OCI-LY7 (cell line): ENCODE measurements around the gene PDXK. TPM values are rescaled to one million over a fixed set of nuclear protein-coding genes. Genes with fewer than 3 reads are reported as not detected.

ENCODE experiments used
- BruUV-seq: library from RNA; stranded (reverse); fragments of 400-500 nt; replicated peaks from 2 replicates; lab custom pipeline; 2021; lab: Mats Ljungman, UMichigan
- CTCF ChIA-PET: fragments of 300-600 bp; sonication (Branson Sonifier 250); formaldehyde crosslinking; loops from one replicate; lab custom pipeline; 2022; ENCODE audit warnings: antibody characterized with exemption; ENCODE audit not compliant: unreplicated experiment; lab: Charles Lee
- POLR2A ChIA-PET: fragments of 300-600 bp; sonication (Branson Sonifier 250); formaldehyde crosslinking; loops from one replicate; lab custom pipeline; 2022; ENCODE audit warnings: antibody characterized with exemption; lab: Charles Lee
- DNase-seq: peaks from one replicate; pipeline ENCODE4 v3.0.0-alpha.2; 2015; ENCODE audit warnings: low spot score
- H2AFZ ChIP-seq: fragments of 200-600 bp; sonication (generic), shearing (Covaris generic); 2 replicates; pipeline ENCODE4 v1.6.1; 2014; ENCODE audit warnings: mild to moderate bottlenecking, antibody characterized with exemption, low read length, moderate library complexity
- H3K27ac ChIP-seq: fragments of 200-600 bp; sonication (generic); 2 replicates; pipeline ENCODE4 v1.5.1; 2014; ENCODE audit warnings: mixed run types, low read depth, mild to moderate bottlenecking, moderate library complexity, low read length, inconsistent platforms; ENCODE audit not compliant: poor library complexity, severe bottlenecking
- H3K36me3 ChIP-seq: fragments of 200-600 bp; sonication (generic); 2 replicates; pipeline ENCODE4 v1.6.1; 2014; ENCODE audit warnings: mild to moderate bottlenecking, antibody characterized with exemption, low read length, moderate library complexity, mixed read lengths; ENCODE audit not compliant: insufficient read depth
- H3K4me1 ChIP-seq: fragments of 200-600 bp; sonication (generic); 2 replicates; pipeline ENCODE4 v1.5.1; 2014; ENCODE audit warnings: mild to moderate bottlenecking, low read length; ENCODE audit not compliant: insufficient read depth, poor library complexity, severe bottlenecking
- H3K4me2 ChIP-seq: fragments of 200-600 bp; sonication (generic); 2 replicates; pipeline ENCODE4 v1.6.1; 2014; ENCODE audit warnings: mild to moderate bottlenecking, low read length
- H3K4me3 ChIP-seq: fragments of 200-600 bp; sonication (generic); 2 replicates; pipeline ENCODE4 v1.5.1; 2014; ENCODE audit warnings: mild to moderate bottlenecking, low read depth, low read length; ENCODE audit not compliant: poor library complexity, severe bottlenecking
- H3K79me2 ChIP-seq: fragments of 200-600 bp; sonication (generic); 2 replicates; pipeline ENCODE4 v1.6.1; 2016; ENCODE audit warnings: low read depth, mild to moderate bottlenecking, low read length, moderate library complexity, mixed read lengths; ENCODE audit not compliant: insufficient read depth
- H3K9me2 ChIP-seq: fragments of 200-600 bp; sonication (generic); 2 replicates; pipeline ENCODE4 v1.6.1; 2016; ENCODE audit warnings: mild to moderate bottlenecking, low read length, mixed read lengths; ENCODE audit not compliant: insufficient read depth
- H3K9me3 ChIP-seq: fragments of 200-600 bp; sonication (generic); 2 replicates; pipeline ENCODE4 v1.6.1; 2014; ENCODE audit warnings: mild to moderate bottlenecking, mixed run types, low read length, mixed read lengths
- H4K20me1 ChIP-seq: fragments of 200-600 bp; sonication (generic); 2 replicates; pipeline ENCODE4 v1.6.1; 2014; ENCODE audit warnings: mild to moderate bottlenecking, antibody characterized with exemption, low read length, moderate library complexity, mixed read lengths; ENCODE audit not compliant: insufficient read depth
- EZH2phosphoT487 ChIP-seq: fragments of 200-600 bp; sonication (generic); IDR thresholded peaks from 2 replicates; pipeline ENCODE4 v1.6.1; 2018; ENCODE audit warnings: low read depth, borderline replicate concordance, mild to moderate bottlenecking, mixed run types, antibody characterized with exemption, low read length, moderate library complexity, mixed read lengths
- intact Hi-C: fragments of 100-400 bp; cut with micrococcal nuclease; formaldehyde crosslinking; loops from one replicate; pipeline ENCODE4 v1.10.0; 2022; ENCODE audit not compliant: unreplicated experiment
- total RNA-seq, 2 experiments: library from RNA; depleted of rRNA in 1 of 2; stranded (reverse); fragments of >200 nt in 1 of 2; shearing (Covaris generic) in 1 of 2; gene quantifications; 2 replicates each; pipeline ENCODE4 v1.2.3, GENCODE V29; 2014 to 2022
- TF ChIP-seq, protein P1 (sequence below): fragments of 200-600 bp; sonication (generic); conservative IDR thresholded peaks from 2 replicates; pipeline ENCODE4 v1.5.1; 2014; ENCODE audit warnings: mild to moderate bottlenecking, antibody characterized with exemption, low read length, moderate library complexity, mixed read lengths

PDXK gene
- total RNA-seq, 2 experiments from 2014 or later: 32.8 to 67.0 TPM

DNA sequence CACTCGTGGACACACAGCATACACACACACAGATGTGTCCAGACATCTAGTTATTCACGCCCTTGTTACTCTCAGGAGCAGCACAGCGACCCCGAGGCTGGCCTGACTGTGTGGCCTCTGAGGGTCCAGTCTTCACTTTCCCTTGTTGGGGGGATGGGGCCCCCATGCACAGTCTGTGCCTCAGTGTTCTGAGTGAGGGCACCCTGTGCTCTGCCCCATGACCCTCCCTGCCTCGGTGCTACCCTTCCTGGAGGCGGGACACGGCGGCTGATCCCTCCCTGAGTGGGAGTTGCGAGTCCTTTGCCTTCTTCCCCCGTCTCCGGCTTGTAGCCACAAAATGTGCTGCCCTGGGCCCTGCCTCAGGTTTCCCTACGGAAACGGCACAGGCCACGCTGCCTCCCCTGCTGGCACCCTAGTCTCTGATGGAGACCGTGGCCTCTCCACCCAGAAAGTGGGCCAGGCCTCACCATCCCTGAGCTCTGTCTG lies 48.6 kb downstream of the PDXK start:
- Histone ChIP-seq H3K4me1 (no peaks in the 10 kb centered on the region), H2AFZ (no peak overlapping the region), H3K36me3 (0 out of 2 replicates have a peak, but pooled peaks cover 2% of the 10 kb centered on the region), H3K4me3 (no peak overlapping the region), H3K9me3 (no peaks in the 10 kb centered on the region), H3K27ac (no peak overlapping the region), H4K20me1 (no peaks in the 10 kb centered on the region), H3K4me2 (no peak overlapping the region), H3K79me2 (no peaks in the 10 kb centered on the region), H3K9me2 (no peaks in the 10 kb centered on the region)
- no peak for DNase-seq
- intact Hi-C loops: no loop called here
- POLR2A ChIA-PET: no interaction called here
- BruUV-seq: no TSS peak
- CTCF ChIA-PET: no interaction called here
- TF ChIP-seq, protein P1, sequence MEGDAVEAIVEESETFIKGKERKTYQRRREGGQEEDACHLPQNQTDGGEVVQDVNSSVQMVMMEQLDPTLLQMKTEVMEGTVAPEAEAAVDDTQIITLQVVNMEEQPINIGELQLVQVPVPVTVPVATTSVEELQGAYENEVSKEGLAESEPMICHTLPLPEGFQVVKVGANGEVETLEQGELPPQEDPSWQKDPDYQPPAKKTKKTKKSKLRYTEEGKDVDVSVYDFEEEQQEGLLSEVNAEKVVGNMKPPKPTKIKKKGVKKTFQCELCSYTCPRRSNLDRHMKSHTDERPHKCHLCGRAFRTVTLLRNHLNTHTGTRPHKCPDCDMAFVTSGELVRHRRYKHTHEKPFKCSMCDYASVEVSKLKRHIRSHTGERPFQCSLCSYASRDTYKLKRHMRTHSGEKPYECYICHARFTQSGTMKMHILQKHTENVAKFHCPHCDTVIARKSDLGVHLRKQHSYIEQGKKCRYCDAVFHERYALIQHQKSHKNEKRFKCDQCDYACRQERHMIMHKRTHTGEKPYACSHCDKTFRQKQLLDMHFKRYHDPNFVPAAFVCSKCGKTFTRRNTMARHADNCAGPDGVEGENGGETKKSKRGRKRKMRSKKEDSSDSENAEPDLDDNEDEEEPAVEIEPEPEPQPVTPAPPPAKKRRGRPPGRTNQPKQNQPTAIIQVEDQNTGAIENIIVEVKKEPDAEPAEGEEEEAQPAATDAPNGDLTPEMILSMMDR: no peak

DNA sequence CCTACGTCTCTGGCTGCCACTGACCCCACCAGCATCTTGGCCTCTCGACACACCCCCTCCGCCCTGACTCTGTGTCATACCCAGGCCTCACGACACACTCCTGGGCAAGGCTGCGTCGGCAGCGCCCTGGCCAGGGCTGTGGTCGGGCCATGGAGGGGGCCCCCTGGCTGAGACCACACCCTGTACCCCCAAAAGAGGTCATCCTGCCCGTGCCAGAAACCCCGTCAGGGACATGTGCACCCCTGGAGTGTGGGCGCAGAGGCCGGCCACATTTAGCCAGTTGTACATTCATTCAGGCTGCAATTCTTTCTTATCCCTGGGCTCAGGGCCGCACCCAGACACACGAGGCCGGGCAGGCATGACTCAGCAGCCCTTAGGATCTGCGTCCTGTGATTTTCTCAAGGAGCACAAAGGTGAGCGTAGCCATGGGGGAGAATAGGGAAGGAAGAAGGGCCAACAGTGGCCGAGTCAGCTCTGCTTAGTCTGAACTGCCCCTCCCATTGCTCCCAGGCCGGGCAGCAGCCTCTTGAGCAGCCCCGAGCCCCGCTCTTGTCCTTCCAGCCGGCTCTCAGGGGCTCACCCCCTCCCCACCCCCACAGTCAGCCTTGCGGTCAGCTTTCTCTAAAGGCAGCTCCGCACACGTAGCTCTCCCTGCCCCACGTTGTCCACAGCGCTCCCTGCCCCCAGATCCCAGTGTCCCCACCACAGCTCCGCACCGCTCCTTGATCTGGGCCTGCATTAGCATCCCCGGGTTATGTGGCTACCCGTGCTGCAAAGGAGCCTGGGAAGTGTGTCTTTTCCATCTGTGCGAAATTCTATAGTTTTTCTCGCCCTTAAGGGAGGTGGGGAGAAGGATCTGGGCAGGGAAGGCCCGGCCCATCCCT lies 49.3 kb downstream of the PDXK start:
- Histone ChIP-seq H4K20me1 (no peaks in the 10 kb centered on the region), H3K9me3 (no peaks in the 10 kb centered on the region), H3K4me2 (no peak overlapping the region), H3K4me1 (no peaks in the 10 kb centered on the region), H3K27ac (no peak overlapping the region), H3K79me2 (no peaks in the 10 kb centered on the region), H2AFZ (no peak overlapping the region), H3K4me3 (no peak overlapping the region), H3K36me3 (peaks cover 6% of the 10 kb centered on the region), H3K9me2 (no peaks in the 10 kb centered on the region)
- intact Hi-C loops: no loop called here
- CTCF ChIA-PET: no interaction called here
- TF ChIP-seq, protein P1: no peak
- no peak for TF ChIP-seq EZH2phosphoT487
- no peak for DNase-seq
- BruUV-seq: no TSS peak
- POLR2A ChIA-PET: interaction anchor here (0.6 kb wide), 1 partner anchor 15 kb away, joined by 4 read pairs; no protein-coding TSS in a partner anchor

DNA sequence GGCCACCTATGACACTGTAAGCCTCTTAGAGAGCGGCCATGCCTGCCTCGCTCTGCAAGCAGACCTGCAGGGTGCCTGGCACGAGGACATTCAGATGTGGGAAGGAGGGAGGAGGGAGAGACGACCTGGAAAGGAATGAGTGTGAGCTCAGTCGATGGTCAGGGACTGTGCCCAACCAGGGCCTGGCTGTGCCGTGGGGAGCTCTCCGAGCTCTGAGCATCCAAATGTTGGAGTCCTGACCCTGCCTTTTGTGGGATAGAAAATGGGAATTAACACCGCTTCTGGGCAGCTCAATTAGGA lies 49.9 kb downstream of the PDXK start:
- H3K9me3 ChIP-seq: no peaks in the 10 kb centered on the region
- BruUV-seq: no TSS peak
- H3K27ac ChIP-seq: no peak overlapping the region
- POLR2A ChIA-PET: interaction anchor here (0.6 kb wide), 1 partner anchor 14 kb away, joined by 4 read pairs; no protein-coding TSS in a partner anchor
- intact Hi-C loops: no loop called here
- H3K4me1 ChIP-seq: no peaks in the 10 kb centered on the region
- no peaks in the 10 kb centered on the region for H3K9me2 ChIP-seq
- H3K36me3 ChIP-seq: peaks cover 12% of the 10 kb centered on the region
- no peak overlapping the region for H3K4me2 ChIP-seq
- no peaks in the 10 kb centered on the region for H4K20me1 ChIP-seq
- no peak for DNase-seq
- H3K79me2 ChIP-seq: no peaks in the 10 kb centered on the region
- CTCF ChIA-PET: no interaction called here
- no peak for TF ChIP-seq EZH2phosphoT487
- TF ChIP-seq, protein P1: no peak
- no peak overlapping the region for H3K4me3 ChIP-seq
- no peak overlapping the region for H2AFZ ChIP-seq
